Stimulated activated CD8-positive, alpha-beta memory T cell treated with anti-CD3 and anti-CD28 coated beads, Interleukin-12 subunit alpha, Interleukin-12 subunit beta, amount 100 ng/mL, for 24 hours (primary cell): ENCODE data around the gene KLF7.

Experiments used
- DNase-seq: peaks from one replicate; pipeline ENCODE4 v3.0.0-alpha.2; 2020; ENCODE audit errors: extremely low read depth

The KLF7 gene

DNA sequence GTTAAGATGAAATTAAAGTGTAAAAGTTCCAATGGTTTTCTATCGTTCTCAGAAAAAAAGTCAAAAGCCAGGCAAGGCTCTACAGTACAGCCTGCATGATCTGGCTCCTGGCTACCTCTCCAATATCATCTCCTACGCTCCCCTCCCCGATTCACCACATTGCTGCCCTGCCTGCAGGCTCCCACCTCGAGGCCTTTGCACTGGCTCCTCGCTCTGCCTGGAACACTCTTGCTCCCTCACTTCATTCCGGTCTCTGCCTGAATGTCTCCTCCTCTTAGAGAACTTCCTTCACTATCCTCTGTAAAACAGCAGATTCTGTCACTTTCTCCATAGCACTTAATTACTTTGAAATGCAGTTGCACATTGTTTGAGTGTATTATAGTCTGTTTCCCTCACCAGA lies 72.5 kb downstream of the KLF7 start:
- no peak for DNase-seq

DNA sequence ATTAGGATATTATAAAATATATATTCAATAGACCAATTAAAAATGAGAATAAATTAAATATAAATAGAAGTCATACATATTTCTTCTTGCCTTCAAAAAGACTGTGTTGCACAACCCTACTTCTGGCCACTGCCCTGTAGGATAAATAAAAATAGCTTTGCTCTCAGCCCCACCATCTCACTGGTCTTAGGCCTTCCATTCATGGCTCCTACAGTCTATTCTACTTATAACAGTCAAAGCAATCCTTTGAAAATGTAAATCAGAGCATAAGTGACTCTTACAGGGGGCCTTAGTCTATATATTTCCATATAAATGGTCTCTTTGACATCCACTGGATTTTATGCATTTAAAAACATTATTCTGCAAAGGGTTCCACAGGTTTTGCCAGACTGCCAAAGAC lies 72.9 kb downstream of the KLF7 start:
- no peak for DNase-seq

DNA sequence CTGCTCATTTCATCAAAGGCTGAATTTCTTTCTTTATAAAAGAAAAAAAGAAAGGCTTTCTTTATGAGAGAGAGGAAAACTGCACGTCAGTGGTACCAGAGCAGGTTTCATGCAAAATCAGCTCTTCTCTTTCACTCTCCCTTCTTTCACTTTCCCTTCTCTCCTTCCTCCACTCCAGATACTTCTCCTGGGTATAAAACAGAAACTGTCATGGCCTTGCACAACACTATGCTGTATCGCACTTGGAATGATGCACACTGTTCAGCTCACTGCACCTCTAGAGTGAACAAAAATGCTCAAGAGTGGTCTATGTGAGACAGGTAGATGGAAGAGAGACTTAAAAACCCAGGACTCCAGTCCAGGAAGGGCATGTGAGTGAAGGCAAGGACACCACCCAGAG lies 73.8 kb downstream of the KLF7 start:
- no peak for DNase-seq

DNA sequence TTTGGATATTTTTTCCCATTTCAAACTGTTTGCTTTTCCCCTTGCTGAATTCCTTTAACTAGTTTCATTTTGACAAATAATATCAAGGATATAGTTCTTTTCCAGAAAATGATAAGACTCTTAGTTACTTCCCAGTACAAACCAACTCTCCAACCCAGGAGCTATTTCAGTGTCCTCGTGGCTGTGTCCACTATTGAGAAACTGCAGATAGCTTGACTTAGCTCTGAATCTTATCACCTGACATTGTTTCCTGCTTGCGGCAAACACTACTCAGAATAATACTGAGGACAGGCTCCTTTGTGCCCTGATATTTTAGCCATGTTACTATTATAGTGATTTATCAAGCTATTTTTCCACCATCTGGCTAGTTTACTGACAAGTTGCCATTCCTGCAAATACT lies 74.6 kb downstream of the KLF7 start:
- no peak for DNase-seq

DNA sequence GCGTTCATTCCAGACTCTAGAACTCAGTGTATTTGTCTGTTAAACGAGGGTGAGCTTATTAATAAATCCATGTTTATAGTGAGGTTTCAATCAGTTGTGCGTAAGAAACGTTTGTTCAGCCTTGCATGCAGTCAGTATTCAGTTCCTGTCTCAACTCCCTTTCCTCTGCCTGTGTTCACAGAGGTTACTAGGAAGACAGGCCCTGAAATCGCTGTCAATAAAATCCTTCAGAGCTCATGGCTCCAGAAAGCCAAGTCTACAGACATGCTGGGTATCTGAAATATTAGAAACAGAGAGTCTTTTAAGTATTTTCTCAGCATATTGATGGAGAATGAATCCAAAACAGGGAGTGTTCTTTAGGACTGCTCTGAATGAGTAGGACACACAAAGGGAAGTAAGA lies 75.4 kb downstream of the KLF7 start:
- no peak for DNase-seq

DNA sequence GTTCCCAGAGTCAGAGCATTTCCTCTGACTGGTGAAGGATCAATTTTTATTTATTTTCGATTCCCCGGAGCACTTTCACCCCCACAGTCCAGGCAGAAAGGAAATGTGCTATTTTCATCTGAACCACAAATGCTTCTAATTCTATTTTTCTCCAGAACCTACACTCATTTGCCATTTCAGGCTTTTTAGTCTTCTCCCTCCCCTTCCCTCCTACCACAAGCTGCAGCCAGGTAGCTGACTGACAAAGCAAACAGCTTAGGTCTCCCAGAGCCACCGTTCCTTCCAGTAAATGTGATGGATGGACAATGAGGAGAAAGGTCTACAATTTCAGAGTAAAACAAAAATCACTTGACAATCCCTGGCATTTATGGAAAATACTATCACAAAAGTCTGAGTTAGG lies 76.9 kb downstream of the KLF7 start:
- no peak for DNase-seq

DNA sequence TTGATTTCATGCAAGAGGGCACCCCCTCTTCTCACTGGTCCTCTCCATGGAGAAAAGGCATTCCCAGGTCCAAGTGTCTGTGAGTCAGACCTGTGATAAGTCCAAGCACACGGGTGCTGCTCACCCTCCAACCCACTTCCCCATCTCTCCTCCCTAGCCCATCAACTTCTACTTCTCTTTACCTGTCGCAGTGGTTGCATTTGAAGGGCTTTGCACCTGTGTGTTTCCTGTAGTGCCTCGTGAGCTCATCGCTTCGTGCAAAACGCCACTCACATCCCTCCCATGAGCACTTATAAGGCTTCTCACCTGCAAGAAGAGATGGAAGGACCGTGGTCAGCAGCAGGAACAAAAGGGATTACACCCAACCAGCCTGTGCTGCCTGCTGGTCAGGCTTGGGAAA lies 77.5 kb downstream of the KLF7 start:
- no peak for DNase-seq

DNA sequence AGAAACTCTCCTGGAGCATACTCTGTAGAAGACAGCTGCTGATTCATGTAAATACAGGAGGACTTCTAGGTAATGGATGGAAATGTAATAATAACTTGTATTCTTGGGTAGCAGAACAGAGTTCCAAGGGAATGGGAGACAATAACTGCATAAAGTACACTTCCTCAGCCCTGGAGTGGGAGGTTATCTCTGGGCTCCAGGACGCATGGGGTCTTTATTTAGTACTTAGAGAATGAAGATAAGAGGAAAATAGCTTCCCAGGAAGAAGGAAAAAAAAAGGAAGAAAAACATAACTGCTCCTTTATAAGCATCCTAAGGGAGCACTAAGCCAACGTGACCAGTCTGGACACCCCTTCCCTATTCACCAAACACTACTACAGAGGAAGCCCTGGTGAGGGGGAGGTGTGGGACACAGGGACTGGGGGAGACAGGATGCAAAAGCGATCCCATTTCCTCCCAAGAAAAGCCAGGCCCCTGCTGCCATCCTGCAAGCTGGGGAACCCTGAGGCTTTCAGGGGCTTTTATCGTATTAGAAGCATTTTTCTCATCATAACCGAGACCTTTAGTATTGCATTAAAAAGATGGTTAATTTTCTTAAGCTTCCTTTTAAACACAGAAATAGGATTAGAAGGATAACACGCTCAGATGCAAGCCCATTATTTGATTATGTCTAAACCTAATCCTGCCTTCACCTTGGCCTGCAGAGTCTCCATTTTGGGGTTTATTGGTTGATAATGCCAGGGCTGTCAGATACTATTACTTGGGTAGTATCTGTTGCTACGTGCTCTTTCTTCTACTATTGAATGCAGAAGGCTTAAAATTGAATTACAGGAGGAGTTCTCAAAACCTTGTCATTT lies 78.5 kb downstream of the KLF7 start:
- no peak for DNase-seq

DNA sequence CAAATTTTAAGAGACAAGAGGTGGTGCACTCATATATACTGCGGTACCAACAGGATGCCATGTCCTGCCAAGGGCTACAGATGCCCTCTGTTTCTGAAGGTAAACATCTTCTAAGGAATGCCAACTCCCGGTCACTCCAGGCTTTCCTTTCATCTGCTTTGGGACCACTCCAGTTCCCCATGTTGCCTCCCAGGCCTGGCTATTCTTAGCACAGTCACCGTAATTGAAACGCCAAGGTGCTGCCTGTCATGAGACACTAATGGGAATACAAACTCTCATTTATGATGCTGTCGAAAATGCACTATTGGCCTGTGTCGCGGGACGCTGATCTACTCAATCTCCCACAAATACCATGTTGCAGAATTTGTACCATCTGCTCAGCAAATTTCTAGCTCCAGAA lies 79.6 kb downstream of the KLF7 start:
- no peak for DNase-seq

DNA sequence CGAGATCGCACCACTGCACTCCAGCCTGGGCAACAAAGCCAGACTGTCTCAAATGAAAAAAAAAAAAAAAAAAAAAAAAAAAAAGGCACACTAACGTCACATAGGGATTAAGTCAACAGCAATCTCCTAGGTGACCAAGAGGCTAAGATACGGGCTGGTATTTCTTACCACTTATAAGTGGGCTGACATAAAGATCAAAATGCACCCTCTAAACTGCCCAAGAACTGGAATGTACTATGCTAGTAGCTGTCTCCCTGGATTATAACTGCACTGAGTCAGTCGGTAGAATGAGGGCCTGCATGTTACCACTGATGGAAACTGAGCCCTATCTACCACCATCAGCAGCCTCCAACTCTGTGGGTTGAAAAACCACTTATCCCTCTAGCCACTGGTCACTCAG lies 80.6 kb downstream of the KLF7 start:
- no peak for DNase-seq

DNA sequence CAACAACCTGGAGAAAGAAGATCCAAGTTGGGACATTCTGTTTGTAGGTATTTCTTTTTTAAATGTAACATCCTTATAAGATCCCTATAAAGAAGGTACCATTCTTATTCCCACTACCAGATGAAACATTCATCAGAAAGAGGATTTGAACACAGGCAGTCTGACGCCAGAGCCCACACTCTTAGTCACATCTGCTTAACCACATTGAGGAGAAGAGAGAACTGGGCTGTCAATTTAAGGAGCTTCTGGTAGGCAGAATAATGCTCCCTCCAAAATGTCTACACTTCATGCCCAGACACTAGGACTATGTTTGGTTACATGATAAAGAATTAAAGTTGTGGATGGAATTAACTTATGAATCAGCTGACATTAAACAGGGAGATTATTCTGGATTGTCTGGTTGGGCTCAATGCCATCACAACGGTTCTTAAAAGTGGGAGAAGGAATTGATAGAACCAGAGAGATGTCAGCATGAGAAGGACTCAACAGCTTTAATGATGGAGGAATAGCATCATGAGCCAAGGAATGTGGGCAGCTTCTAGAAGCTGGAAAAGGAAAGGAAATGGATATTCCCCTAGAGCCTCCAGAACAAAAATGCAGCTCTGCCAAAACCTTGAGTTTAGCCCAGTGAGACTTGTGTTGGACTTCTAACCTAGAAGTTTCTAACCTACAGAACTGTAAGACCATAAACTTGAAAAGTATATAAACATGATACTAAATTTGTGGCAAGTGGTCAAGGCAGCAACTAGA lies 82.2 kb downstream of the KLF7 start:
- no peak for DNase-seq

DNA sequence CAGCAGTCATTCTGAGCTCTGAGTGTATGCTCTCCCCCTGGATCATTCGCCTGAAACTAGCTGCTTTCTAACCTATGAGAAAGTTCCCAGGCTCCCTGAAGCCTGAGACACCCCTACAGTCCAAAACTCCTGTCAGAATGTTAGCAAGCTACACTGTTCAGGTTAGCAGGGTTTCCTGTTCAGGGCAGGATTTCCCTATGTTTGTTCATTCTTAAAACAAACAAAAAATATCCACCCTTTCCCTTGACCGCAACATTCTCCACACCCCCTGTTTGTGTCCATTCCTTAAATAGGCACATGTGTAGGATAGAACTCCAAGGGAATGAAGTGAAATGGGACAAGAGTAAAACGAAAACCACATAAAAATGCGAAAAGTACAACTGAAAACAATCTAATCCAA lies 83.1 kb downstream of the KLF7 start:
- DNase-seq: no peak

DNA sequence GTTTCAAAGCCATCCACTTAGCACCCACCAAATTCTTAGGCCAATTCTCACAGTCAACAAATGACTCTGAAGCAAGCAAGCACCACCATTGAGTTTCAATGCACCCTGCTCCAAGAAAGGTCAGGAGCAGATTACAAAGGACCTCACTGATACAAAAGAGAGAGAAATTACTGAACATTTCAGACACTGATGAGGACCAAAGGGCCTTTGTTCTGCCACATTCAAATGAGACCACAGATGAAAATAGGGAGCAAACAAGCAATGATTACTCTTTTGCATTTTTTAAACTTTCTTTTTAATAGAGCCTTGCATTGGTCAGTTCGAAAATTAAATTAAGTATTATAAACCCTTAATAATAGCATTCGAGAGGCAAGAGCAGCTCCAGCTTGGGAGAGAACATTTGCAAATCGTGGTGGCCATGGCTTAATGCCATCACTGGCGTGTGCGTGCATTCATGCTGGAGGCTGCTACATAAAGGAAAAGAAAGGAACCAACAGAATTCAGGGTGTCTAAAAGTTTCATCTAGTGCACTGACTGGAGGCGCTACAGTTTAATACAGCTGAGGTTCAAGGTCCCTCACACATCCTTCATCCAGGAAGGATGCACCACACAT lies 87.5 kb downstream of the KLF7 start:
- no peak for DNase-seq

DNA sequence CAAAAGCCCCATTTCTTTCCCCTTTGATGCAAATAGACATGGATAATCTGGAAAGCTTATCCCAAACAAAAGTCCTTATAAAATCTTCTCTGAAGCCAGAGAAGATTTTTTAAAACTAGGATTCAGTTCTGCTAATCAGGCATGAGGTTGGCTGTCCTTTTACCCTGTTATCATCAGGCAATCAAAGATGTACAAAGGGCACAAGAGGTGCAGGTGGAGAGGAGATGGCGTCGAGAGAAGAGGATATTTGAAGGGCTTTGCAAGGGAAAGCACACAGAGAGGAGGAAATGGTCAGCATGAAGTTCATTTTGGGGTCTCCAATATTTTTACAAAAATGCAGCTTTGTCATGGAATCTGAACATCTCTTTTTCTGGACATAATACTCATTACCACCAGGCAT lies 88.5 kb downstream of the KLF7 start:
- DNase-seq: no peak

DNA sequence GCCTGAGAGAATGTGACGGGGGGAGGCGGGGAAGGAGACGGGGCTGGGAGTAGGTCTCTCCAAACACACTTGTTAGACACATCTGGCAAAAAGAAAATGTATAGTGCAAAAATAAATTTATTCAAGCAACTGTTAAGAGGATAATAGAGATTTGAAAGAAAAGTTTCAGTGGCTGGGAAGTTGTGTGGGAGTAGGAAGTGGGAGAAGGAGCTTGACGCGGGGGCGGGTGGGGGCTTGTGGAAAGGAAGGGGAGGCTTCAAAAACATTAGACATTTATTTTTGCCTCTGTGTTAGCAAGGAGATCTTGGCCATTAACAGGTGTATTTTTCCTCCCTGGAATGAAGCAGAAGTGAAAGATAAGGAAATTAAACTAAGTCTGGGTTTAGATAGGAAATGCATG lies 90.3 kb downstream of the KLF7 start:
- no peak for DNase-seq

DNA sequence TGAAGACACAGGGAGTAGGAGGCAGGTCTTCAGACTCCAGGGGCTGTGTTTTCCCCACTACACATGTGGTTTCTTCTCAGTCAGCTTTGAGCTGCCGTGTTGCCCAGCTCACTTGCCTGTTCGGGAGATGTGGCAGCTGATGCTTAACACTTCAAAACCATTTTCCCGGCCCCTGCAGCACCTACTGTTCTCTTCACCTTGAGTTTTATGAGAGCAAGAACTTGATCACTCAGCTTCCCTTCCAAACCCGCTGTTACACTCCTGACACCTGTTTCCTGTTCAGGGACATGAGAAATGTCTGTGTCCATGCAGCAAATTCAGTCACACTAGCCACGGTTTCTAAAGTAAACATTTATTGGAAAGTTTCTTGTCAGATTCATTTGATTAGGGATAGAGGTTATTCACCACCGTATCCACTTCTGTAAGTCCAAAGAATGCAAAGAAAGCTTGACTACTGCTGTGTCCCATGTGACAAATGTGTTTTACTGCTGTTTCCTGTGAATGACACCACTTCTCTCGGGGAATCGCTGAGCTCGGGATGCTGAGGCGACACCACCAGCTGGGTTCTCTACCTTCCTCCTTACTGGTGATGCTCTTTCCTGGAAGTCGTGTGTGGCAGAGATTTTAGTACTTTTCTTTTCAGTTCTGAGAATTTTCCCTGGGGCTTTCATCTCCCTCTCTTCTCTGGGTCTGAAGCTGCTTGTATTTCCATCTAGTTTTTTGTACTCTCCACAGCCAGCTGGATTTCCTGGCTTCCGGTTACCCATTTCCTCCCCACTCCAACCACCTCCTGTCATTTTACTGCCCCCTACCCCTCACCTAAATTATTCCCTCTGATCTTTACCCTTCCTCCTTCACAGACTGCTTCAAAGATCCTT lies 91.7 kb downstream of the KLF7 start:
- DNase-seq: no peak

DNA sequence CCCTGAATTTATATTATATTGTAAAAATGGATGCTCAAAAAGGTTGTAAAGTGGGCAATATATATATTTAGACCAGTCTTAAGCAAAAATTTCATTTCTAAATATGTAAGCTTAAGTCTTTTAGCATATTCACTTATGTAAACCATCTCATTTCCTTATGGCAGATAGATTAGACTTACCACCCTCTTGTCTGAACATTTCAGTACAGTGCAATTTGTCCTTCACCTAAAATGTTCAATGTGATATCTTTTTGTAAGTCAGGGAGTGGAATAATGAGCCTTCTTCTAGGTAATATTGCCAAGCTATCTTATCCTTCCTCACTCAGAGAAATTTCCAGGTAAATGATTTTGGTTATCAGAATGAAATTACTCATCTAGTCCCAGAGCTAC lies 92.3 kb downstream of the KLF7 start:
- DNase-seq: no peak

DNA sequence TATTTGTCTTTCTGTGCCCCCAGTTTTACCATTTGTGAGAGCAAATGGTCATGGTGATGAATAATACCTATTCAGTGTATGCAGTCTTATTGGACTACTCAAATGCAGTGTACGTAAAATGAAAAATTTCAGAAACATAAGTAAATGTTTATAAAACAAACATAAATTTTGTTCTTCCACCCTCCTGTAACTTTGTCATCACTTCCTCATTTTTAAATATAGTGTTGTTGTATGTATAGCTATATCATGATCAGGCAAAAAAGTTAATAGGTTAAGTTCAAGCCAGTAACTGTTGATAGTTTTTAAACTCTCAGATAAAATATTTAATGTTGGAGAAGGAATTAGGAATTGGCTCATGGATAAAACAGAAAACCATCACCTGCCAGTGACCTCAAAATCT lies 93.2 kb downstream of the KLF7 start:
- no peak for DNase-seq

DNA sequence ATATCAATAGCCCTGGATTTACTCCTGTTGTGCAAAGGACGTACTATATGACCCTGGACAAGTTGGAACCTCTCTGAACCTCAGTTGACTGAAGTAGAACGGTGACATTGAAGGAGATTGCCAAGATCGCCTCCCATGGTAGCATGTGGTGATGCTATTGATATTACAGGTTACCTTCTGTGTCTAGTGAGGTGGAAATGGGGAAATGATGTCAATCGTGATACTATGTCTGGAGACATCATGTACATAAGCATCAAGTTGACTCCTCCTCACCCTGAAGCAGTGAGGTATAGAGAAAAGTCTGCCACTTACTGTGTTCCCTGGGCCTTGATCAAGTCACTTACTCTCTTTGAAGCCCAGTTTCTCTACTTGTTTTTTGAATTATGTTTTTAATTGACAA lies 93.9 kb downstream of the KLF7 start:
- DNase-seq: no peak

DNA sequence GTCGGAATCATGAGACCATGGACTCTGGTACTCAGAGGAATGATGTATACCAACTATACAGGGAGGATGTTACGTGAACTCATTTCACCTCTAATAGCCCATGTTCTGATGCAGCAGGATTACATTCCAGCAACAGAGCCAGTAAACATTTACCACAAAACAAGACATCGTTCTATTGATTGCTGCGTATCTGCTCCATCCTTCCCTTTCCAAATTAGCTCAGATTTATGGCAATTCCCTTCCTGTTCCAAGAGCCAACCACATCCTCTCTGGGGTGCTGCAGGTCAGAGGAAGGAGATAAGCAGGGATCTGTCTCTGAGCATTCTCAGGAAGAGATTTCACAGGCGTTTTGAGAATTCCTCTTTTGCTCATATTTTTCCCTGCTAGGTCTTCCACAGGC lies 98.3 kb downstream of the KLF7 start:
- DNase-seq: no peak

DNA sequence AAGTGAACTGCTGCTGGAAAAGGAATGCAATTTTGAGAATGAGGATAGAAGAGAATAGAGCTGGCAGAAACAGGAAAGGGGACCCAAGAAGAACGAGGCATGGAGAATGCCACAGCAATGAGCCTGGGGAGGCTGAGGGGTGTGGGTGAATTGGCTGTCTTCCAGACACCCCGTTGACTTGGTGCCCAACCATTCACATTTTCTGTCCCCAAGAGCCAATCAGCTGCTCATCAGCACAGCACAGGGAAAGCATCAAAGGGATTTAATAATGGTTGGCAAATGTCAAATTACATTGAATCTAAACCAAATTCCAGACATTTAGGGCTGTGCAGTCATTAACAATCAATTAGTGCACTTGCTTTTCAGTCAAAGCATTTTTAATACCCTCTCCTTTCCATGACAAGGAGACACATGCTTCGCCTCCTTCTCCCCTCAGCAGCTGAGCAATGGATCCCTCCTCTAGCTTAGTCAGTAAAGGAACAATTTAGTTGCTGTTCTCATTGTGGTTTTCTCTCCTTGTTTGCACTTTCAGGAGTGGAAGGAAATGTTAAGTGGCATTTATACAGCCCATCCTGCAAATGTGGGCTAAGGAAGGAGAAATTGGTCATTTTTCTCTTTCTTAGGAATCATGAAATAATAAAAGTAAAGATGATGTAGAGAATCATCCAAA lies 98.8 kb downstream of the KLF7 start:
- DNase-seq: no peak

DNA sequence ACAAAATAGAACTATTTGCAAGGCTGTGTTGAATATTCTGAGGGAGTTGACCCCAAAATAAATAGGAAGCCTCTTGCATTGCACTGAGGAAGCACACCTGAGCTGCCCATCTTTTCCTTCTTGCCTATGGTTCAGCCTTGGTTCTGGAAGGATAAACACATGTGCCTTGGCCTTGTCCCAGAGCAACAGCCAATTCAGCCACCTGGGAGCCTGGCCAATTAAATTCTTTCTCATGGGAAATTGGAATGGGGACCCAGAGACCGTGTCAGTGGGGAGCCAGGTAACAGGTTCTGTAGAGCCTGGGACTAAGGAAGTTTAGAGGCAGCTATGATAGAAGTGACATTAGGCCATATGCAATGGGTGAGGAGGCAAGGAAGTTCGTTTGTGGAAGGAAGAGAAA lies 99.6 kb downstream of the KLF7 start:
- DNase-seq: no peak
